ENCODE results near the gene CRABP2.

The CRABP2 gene

DNA sequence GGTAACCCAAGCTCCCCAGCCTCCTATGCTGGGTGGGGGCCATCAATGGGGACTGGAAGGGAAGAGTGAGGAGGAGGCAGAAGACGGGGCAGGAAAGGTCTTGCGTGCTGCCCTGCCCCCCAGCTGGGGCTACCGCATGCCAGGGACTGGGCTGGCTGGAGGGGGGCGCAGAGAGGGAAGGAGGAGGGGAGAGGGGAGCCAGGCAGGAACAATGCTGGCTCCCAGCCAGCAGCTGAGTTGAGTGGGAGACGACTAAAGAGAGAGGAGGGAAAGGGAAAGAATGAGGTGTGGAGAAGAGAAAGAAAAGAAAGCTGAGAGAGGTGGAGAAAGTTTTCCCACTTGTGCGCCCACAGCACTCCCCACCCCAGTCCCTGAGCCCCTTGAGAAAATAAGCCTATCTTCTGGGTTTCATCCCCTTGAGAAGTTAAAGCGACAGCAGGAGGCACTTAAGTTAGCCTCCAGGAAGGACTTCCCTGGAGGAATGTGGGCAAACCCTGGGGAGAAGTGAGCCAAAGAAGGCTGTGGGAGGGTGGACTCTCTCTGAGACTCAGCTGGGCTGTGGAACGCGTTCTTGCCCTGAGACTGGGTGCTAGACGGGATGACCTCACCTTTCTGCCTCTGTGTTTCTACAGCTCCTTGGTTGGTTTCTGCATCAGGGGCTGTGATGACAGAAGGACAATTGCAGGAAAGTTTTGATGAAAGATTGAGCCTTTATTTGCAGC is 15.3 kb downstream of the CRABP2 start:
- no peak for DNase-seq

DNA sequence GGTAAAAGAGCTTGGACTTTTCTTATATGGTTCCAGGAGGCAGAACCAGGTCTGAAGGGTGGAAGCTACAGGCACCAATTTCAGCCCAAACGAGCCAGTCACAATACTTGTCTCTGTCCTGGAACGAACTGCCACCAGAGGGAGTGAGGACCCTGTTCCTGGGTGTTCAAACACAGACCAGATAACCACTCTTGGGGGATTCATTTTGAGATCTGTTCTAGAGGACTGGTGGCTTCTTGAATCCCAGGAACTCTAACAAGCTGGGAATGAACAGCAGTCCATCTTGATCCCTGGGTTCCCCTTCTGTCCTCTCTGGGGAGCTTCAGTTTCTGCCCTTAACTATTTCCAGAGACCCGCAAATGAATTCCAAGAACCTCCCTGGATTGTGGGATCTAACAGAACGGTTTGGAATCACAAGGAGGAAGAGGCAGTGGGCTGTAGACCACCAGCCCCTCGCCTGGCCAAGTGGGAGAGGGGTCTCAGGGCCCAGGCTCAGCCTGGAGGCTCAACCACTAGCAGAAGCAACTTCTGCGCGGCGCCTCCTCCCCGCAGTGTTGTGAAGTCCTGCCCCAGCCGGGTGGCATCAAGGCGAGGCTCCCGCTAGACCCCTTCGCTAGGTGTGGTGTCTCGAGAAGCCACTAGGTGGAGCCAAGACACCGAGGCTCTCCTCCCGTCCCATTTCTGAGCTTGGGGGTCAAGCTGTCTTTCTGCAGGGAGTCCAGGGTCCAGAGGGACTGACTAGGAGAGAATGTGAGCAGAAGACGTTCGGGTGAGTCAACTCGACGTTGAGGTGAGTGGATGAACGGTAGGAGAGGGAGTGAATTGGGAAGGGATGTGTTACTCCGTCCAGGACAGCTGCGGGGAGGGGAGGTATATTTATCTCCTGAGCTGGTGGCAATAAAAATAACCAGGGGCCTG is 16.1 kb downstream of the CRABP2 start:
- DNase-seq = peak; percentile 87

DNA sequence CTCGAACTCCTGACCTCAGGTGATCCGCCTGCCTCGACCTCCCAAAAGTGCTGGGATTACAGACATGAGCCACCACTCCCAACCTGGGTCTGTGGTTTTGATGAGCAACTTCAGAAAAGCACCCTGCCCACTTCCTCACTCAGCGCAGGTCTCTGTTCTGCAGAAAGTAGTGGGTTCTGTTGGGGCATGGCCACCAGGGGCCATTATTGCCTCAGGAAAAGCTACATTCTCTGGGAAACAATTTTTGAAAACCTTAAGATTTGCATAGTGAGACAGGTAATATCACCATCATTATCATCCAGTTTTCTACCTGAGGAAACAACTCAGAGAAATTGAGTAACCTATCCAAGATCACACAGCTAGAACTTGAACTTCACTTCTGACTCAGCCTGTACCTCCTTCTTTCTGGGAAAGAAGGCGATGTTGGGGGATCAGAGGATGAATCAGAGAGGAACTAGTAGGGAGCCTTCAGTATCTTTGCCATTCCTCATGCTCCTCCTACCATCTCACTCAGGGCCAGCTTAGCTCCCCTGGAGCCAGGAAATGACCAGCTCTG is 21.1 kb downstream of the CRABP2 start:
- no peak for DNase-seq

DNA sequence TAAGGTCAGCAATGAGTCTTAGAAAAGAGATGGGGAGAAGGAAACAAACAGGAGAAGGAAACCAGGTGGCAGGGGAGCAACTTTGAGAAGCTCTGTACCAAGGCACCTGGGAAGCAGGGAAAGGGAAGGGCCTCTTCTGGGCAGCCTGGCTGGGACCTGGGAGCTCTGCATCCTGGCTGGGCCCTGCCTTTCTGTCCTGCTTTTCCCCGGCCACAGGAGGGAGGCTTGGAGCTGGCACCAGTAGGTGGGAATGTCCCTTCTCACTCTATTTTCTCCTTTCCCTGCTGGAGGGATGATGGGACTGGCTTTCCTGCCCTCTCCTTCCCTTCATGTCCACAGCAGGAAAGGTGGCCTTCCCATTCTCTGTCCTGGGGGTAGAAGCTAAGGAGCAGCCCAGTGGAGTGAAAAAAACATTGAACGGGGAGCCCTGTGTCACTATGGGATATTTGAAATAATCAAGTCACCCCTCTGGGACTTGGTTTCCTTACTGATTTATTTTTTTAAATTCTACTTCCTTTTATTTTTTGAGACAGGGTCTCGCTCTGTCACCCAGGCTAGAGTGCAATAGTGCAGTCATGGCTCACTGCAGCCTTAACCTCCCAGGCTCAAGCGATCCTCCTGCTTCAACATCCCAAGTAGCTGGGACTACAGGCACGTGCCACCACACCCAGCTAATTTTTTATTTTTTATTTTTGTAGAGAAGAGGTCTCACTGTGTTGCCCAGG is 23.1 kb downstream of the CRABP2 start:
- no peak for DNase-seq

DNA sequence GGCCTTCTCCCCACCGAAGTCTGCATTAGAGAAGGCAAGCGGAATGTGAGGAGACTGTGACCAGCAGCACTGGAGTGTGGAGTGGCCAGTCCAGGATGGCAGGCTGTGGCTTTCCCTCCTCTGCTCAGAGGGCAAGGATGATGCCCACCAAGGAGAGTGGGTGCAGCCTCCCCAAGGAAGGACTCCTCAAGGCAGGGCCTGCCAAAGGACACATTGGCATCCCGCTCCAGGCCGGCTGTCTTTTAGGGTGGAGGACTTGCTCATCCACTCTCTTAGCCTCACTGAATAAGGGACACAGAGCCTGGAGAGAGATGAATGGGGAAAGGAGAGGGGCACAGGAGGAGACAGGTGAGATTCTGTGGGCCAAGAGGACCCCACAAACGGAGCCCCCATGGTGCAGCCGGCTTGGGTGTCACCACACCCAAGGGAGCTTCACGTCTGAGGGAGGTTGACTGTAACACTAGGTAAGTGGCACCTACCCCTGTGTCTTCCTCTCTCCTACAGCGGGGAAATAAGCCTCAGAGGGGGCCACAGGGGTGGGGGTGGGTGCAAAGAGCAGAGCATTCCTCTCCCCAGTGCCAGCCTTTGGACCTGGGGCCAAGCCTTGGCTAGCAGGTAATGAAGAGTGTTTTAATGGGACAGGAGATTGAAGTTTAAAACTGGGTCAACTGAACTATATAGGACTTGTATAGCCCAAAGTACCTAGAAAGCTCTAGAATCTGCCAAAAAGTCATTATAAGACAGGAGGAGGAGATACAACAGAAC is 24.0 kb downstream of the CRABP2 start:
- DNase-seq = no peak

DNA sequence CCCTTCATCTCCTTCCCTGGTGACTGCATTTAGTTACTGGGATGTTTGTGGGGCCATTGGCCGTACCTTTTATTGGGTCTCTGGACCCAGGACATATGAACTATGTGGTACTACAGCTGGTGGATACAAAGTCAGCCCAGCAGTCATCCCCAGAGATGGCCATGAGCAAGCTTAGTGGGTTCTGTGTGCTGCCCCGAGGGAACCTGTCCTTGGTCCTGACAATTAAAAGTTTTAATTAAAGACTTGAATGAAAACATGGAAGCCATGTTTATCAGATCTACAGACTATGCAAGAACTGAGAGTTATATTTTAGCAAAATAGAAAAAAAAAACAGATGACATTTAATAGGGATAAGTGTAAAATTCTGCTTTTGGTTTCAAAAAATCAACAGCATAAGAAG is 25.3 kb downstream of the CRABP2 start:
- DNase-seq = no peak

DNA sequence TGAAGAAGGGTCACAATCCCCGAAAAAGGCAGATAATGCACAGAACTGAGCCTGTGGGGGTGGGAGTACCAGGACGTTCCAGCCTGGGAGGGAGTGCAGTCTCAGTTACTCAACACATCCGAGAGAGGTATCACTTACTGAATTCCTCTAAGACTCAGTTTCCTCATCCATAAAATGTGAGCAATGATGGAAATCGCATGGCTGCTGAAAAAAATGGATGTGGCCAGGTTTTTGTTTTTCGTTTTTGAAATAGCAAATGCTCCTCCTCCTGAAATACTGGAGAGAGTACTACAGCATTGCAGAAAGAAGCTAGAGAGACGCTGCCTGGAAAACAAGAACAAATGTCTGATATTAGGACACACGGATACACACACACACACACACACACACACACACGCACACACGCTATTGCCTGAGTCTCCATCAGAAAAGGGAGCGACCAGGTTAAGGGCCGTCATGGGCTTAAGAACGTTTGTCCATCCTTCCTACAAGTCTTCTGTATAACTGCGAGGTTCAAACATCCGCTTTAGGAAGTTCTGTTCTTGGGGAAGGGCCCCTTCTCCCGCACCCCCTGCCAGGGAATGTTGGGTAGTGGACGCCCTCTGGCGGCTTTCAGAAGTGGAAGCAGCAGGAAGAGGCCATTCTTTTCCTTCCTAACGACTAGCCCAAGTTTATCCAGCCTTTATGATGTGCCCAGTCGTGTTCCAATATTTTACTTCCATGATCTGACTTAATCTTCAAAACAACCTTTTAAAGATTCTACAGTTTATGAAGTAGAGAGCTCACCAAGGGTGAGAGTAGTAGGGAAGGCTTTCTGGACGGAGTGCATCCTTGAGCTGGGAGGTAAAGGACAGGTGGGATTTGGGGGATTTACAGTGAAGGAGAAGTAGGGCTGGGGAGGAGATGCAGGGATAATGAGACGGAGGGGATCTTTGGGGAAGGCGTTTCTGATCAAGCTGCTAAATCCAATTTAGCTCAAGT is 27.5 kb downstream of the CRABP2 start:
- DNase-seq = peak; percentile 78

DNA sequence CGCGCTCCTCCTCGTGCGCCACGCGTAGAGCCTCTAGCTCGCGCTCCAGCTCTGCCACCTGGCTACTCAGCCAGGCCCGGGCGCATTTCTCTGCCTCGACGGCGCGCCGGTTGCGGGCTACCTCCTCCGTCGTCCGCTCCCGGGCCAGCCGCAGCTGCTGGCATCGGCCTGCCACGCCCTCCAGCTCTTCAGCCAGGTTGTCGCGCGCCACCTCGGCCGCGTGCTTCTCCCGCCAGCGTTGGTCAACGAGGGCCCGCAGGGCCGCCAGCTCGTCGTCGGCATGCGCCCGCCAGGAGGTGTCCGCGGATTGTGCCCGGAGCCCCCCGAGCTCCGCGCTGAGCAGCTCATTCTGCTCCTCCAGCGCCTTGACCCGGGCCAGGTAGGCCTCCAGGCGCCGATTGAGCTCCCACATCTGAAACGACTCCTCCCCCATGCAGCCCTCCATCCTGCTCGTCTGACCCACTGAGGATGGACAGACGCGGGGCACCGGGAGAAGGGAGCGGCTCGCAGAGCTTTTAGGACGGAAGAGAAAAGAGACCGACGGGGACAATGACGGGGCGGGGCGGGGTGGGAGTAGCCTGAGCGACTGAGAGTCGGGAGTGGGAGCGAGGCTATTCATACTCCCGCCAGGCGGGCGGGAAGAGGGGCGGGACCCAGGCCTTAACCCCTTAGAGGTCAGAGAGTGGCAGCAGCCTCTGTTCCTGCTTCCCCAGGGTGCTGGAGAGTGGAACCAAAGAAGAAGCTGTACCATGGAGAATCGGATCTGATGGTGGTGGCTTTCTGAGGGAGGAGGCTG is 28.4 kb downstream of the CRABP2 start, which contains the start of gene NES:
Gene NES, minus strand, starts transcription at position 588 of the 796 bp plus-strand sequence. Its CDS starts 143 bp downstream, at position 445.
- DNase-seq = no peak

DNA sequence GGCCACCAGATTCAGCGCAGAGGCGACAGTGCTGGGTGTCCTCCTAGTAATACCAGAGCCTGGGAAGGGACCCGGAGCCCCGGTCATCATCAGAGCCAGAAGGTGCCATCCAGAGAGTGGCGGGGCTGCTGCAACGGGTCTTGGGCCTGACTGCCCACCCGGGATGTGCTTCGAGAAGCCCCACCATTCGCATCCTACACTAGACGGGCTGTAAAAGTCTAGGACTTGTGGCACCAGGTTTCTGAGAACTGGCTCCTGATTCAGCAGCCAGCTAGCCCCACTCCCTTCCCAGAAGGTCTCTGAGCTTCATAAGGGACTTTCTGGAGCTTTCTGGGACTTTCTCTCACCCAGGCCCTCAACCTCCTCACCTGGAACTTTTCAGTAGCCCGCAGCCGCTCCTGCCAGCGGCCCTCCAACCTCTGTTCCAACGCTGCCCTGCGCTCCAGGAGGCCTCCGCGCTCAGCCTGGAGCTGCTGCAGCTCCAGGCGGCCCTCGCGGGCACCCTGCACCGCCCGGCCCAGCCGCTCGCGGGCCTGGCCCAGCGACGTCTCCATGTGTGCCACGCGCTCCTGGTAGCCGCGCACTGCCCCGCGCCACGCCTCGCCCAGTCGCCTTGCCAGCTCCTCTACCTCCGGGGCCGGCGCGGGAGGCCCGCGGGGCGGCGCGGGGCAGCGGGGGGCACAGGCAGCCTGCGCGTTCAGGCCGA is 29.1 kb downstream of the CRABP2 start:
- DNase-seq = no peak

DNA sequence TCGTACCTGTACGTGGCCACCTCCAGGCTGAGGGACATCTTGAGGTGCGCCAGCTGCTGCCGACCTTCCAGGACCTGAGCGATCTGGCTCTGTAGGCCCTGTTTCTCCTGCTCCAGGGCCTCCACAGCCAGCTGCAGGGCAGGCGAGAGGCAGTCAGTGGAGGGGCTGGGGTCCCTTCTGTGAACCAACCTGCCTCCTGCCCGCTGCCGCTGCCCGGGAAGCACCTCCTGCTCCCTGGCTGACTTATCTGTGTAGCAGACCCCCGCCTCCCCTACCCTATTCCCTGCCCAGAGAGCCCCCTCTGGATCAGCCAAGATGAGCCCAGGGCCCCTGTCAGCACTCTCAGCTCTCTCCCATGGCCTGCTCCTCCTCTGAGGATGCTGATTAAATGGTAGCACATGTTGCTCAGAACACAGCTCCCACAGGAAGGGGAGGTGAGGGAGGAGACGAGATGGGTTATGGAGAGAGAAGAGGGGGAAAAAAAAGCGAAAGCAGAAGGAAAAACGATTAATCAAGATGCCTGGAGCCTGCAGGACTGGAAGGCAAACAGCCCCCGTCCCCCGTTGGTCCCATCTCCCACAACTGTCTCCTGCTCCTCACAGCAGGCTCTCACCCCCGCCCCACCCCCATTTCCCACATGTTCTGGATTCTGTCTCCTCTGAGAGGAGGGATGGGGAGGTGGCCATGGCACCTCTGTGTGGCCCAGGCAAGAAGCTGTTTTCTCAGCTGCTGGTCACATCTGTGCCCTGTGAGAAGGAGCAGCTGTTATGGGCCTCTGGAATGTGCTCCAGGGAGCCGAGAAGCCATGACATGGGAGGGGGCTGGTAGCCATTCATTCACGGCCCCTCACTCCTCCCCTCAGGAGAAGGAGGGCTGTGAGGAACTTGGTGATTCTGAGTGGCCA is 29.9 kb downstream of the CRABP2 start:
- DNase-seq = peak; percentile 38

DNA sequence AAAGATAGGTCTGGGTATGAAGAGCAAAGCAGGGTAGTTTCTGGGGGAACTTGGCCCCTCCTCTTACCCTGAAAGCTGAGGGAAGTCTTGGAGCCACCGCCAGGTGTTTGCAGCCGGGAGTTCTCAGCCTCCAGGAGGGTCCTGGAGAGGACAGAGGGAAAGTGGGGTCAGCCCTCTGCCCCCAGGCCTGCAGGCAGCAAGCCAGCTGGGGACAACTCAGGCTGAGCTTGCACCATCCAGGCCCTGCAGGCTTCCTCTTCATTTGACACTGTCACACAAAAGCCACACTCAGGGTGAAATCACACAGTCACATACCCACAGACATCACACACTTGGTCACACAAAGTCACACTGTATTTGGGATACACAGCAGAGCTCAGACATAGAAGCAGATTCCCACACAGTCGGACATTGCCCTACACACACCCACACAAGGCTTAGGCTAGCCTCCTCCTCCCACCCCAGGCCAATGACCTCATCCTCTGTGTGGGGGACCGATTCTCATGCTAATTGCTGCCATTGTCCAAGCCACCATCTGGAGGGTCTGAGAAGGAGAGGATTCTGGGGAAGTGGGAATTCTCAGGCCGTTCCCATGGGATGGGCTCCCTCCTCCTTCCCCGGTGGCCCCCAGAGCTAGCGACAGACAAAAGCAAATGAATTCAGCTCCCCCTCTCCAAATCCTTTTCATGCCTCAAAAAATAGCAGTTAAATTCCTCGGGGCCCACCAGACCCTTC is 31.8 kb downstream of the CRABP2 start:
- peak; percentile 16 for DNase-seq

DNA sequence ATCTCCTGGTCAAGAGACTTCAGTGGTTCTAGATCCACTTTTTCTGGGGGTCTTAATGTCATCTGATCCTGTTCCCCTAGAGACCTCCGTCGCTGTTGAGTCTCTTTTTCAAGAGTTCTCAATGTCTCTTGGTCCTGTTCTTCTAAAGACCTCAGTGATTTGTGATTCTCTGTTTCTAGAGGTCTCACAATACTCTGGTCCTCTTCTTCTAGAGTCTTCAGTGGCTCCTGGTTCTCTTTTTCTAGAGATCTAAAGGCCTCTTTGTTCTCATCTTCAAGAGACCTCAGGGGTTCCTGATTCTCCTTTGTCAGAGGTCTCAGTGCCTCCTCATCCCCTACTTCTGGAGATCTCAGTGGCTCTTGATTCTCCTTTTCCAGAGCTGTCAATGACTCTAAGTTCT is 33.6 kb downstream of the CRABP2 start:
- DNase-seq = no peak

DNA sequence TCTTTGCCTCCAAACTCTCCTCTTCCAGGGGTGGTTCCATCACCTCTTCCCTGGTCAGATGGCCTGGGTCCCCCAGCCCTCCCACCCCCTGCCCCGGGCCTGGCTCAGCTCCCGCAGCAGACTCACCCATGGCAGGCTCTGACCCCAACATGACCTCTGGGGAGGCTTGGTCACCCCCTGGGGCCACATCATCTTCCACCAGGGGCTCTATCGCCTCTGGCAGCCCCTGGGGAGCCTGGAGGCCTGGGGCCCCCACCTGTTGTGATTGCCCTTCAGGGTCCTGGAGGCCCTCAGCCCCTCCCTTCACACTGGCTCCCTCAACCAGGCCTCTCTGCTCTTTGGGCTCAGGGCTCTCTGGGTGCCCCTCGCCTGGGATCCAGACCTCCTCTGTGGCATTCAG is 34.6 kb downstream of the CRABP2 start:
- no peak for DNase-seq

DNA sequence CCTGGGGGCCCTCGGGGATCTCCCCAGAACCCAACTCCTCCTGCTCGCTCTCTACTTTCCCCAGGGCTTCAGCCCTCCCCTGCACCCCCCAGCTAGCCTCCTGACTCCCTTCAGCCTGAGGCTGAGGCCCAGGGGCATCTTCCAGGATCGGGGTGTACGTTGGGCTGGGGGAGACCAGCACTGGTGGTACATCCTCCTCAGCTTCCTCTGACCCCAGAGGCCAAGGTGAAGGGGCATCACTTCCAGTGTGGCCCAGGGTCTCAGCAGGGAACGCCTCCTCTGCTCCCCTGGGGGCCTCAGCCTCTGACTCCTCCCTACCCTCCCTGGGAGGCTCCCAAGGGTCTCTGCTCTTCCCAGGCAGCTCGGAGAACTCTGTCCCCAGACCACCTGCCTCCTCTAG is 35.0 kb downstream of the CRABP2 start:
- no peak for DNase-seq

DNA sequence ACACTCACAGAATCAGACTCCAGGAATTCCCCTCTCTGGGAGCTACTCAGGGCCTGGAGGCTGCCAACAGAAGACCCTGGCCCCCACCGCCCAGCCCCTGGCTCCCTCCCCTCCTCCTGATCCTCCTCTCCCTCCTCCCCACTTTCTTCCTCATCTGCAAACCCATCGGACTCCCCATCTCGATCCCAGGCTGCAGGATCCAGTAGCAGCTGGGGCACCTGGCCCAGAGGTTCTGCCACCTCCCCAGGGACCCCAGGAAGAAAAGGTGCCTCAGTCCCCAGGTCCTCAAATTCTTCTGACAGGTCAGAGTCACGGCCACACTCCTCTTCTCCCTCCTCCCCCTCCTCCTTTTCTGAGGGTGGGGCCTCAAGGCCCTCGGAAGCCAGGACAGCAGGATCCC is 35.6 kb downstream of the CRABP2 start:
- no peak for DNase-seq

DNA sequence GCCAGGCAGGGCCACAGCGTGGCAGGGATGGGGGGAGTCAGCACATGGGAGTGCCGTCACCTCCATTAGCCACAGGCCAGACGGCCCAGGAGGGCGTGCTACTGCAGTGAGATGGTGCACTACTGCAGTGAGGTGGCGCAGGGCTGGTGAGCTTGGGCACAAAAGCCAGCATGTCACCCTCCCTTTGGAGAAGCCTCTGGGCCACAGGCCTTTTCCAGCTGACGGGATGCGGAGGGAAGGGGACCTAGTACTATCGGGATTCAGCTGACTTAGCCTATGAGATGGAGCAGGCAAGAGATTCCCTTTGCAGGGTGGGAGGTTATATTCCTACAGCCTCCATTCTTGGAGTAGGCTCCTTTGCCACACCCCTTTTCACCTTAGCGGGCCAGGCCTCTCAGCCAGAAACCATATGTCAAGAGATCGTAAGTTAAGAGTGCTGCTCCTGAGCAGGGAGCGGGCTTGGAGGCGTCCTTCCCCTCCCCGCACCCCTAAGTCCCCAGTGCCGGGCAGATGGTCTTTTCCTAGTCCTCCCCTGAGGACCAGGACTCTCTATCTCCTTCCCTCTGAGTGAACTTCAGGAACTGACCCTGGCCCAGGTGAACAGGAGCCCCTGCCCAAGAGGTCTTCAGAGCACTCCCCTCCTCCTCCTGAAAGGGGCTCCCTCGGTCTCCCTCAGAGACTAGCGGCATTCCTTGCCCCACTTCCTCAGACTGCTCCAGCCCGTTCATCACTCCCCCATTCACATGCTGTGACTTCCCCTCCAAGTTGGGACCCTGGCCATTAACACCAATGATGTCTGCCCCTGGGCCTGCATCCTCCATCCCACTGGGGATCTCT is 36.4 kb downstream of the CRABP2 start:
- DNase-seq = peak; percentile 23

All from NCI-H2227 treated with DMSO at 0.1 percent for 48 hours (cell line).